T-helper 1 cell treated with Interleukin-12 subunit alpha and Interleukin-12 subunit beta and Interleukin-4 antibody, amounts not matched to agents 30 μg/mL and 1 μg/mL, for 36 hours (primary cell): ENCODE data around the gene CIB2.

Source experiments
- H3K27ac Mint-ChIP-seq: one replicate; pipeline ENCODE4 v1.8.0; 2021; ENCODE audit warnings: mild to moderate bottlenecking, mixed read lengths
- H3K27me3 Mint-ChIP-seq: one replicate; pipeline ENCODE4 v1.8.0; 2021; ENCODE audit warnings: low read depth, mixed read lengths
- H3K36me3 Mint-ChIP-seq: one replicate; pipeline ENCODE4 v1.8.0; 2021; ENCODE audit warnings: low read depth, mixed read lengths
- H3K4me1 Mint-ChIP-seq: one replicate; pipeline ENCODE4 v1.8.0; 2021; ENCODE audit warnings: low read depth, mixed read lengths
- H3K4me3 Mint-ChIP-seq: one replicate; pipeline ENCODE4 v1.8.0; 2021; ENCODE audit warnings: mild to moderate bottlenecking, moderate library complexity, mixed read lengths
- H3K9me3 Mint-ChIP-seq: one replicate; pipeline ENCODE4 v1.8.0; 2021; ENCODE audit warnings: mixed read lengths

The CIB2 gene

GRCh38 chr15:78133801-78134200 lies 2.6 kb upstream of the CIB2 start:
- H3K27me3 Mint-ChIP-seq: no peaks in the 10 kb centered on the region

GRCh38 chr15:78130466-78131294 lies 565 bp downstream of the CIB2 start:
- Mint-ChIP-seq H3K36me3 (peaks cover 3% of the 10 kb centered on the region), H3K4me1 (peaks cover 23% of the 10 kb centered on the region), H3K27me3 (no peaks in the 10 kb centered on the region), H3K27ac (peak overlapping the region; percentile 68), H3K9me3 (no peaks in the 10 kb centered on the region), H3K4me3 (peak overlapping the region; percentile 77)

More at GRCh38 chr15:78133801-78134200, 2.6 kb upstream of the CIB2 start:
- Mint-ChIP-seq H3K36me3 (peaks cover 3% of the 10 kb centered on the region), H3K4me3 (no peak overlapping the region), H3K27ac (peak overlapping the region; percentile 26), H3K4me1 (peaks cover 17% of the 10 kb centered on the region), H3K9me3 (no peaks in the 10 kb centered on the region)

GRCh38 chr15:78129751-78130287 lies 1.4 kb downstream of the CIB2 start:
- Mint-ChIP-seq H3K27ac (peak overlapping the region; percentile 23), H3K27me3 (no peaks in the 10 kb centered on the region), H3K4me1 (peaks cover 23% of the 10 kb centered on the region), H3K9me3 (no peaks in the 10 kb centered on the region), H3K4me3 (peak overlapping the region; percentile 77), H3K36me3 (peaks cover 3% of the 10 kb centered on the region)

GRCh38 chr15:78129077-78129750 lies 2.0 kb downstream of the CIB2 start:
- Mint-ChIP-seq H3K4me1 (peaks cover 23% of the 10 kb centered on the region), H3K4me3 (no peak overlapping the region), H3K27me3 (no peaks in the 10 kb centered on the region), H3K27ac (no peak overlapping the region), H3K9me3 (no peaks in the 10 kb centered on the region), H3K36me3 (peaks cover 3% of the 10 kb centered on the region)

- no peak overlapping the region for H3K4me3 Mint-ChIP-seq
- no peaks in the 10 kb centered on the region for H3K27me3 Mint-ChIP-seq
- H3K4me1 Mint-ChIP-seq: peaks cover 15% of the 10 kb centered on the region
- H3K36me3 Mint-ChIP-seq: peaks cover 1% of the 10 kb centered on the region
- peak overlapping the region; percentile 55 for H3K27ac Mint-ChIP-seq
- H3K9me3 Mint-ChIP-seq: no peaks in the 10 kb centered on the region
These were observed 3.4 kb downstream of the CIB2 start for GRCh38 chr15:78127882-78128281.

GRCh38 chr15:78125267-78125666 lies 6.0 kb downstream of the CIB2 start:
- Mint-ChIP-seq H3K27ac (no peak overlapping the region), H3K4me1 (peaks cover 6% of the 10 kb centered on the region), H3K36me3 (no peaks in the 10 kb centered on the region), H3K27me3 (peaks cover 3% of the 10 kb centered on the region), H3K4me3 (no peak overlapping the region), H3K9me3 (no peaks in the 10 kb centered on the region)

- no peaks in the 10 kb centered on the region for H3K36me3 Mint-ChIP-seq
- no peaks in the 10 kb centered on the region for H3K4me1 Mint-ChIP-seq
These were observed 10.7 kb downstream of the CIB2 start for GRCh38 chr15:78120523-78120922.

GRCh38 chr15:78112551-78112950 lies 18.7 kb downstream of the CIB2 start:
- no peaks in the 10 kb centered on the region for H3K27me3 Mint-ChIP-seq
- H3K27ac Mint-ChIP-seq: no peak overlapping the region
- no peaks in the 10 kb centered on the region for H3K9me3 Mint-ChIP-seq
- H3K36me3 Mint-ChIP-seq: no peaks in the 10 kb centered on the region
- no peak overlapping the region for H3K4me3 Mint-ChIP-seq
- peaks cover 9% of the 10 kb centered on the region for H3K4me1 Mint-ChIP-seq

More at GRCh38 chr15:78120523-78120922, 10.7 kb downstream of the CIB2 start:
- Mint-ChIP-seq H3K4me3 (no peak overlapping the region), H3K9me3 (no peaks in the 10 kb centered on the region), H3K27ac (no peak overlapping the region), H3K27me3 (peaks cover 8% of the 10 kb centered on the region)

- no peak overlapping the region for H3K27ac Mint-ChIP-seq
- no peaks in the 10 kb centered on the region for H3K9me3 Mint-ChIP-seq
- H3K4me3 Mint-ChIP-seq: no peak overlapping the region
- no peaks in the 10 kb centered on the region for H3K27me3 Mint-ChIP-seq
- H3K4me1 Mint-ChIP-seq: peaks cover 13% of the 10 kb centered on the region
- no peaks in the 10 kb centered on the region for H3K36me3 Mint-ChIP-seq
These were observed 19.5 kb downstream of the CIB2 start for GRCh38 chr15:78111788-78112187.

- no peak overlapping the region for H3K4me3 Mint-ChIP-seq
- H3K4me1 Mint-ChIP-seq: peaks cover 21% of the 10 kb centered on the region
- H3K27me3 Mint-ChIP-seq: no peaks in the 10 kb centered on the region
- no peaks in the 10 kb centered on the region for H3K9me3 Mint-ChIP-seq
- no peaks in the 10 kb centered on the region for H3K36me3 Mint-ChIP-seq
- H3K27ac Mint-ChIP-seq: no peak overlapping the region
These were observed 20.2 kb downstream of the CIB2 start for GRCh38 chr15:78110916-78111475.

GRCh38 chr15:78110096-78110495 lies 21.1 kb downstream of the CIB2 start:
- H3K36me3 Mint-ChIP-seq: no peaks in the 10 kb centered on the region
- no peaks in the 10 kb centered on the region for H3K9me3 Mint-ChIP-seq
- H3K27ac Mint-ChIP-seq: no peak overlapping the region
- H3K4me3 Mint-ChIP-seq: no peak overlapping the region
- H3K27me3 Mint-ChIP-seq: no peaks in the 10 kb centered on the region
- H3K4me1 Mint-ChIP-seq: peaks cover 30% of the 10 kb centered on the region

- Mint-ChIP-seq H3K27me3 (no peaks in the 10 kb centered on the region), H3K9me3 (no peaks in the 10 kb centered on the region), H3K4me3 (no peak overlapping the region), H3K4me1 (peaks cover 39% of the 10 kb centered on the region), H3K36me3 (no peaks in the 10 kb centered on the region), H3K27ac (no peak overlapping the region)
These were observed 22.1 kb downstream of the CIB2 start for GRCh38 chr15:78109156-78109555.

- H3K9me3 Mint-ChIP-seq: no peaks in the 10 kb centered on the region
- no peaks in the 10 kb centered on the region for H3K36me3 Mint-ChIP-seq
- H3K4me1 Mint-ChIP-seq: peaks cover 46% of the 10 kb centered on the region
These were observed 22.8 kb downstream of the CIB2 start for GRCh38 chr15:78108300-78109084.

GRCh38 chr15:78107471-78107870 lies 23.8 kb downstream of the CIB2 start:
- no peaks in the 10 kb centered on the region for H3K27me3 Mint-ChIP-seq

More at GRCh38 chr15:78108300-78109084, 22.8 kb downstream of the CIB2 start:
- no peaks in the 10 kb centered on the region for H3K27me3 Mint-ChIP-seq
- H3K27ac Mint-ChIP-seq: no peak overlapping the region
- no peak overlapping the region for H3K4me3 Mint-ChIP-seq

More at GRCh38 chr15:78107471-78107870, 23.8 kb downstream of the CIB2 start:
- Mint-ChIP-seq H3K36me3 (no peaks in the 10 kb centered on the region), H3K4me3 (no peak overlapping the region), H3K27ac (peak overlapping the region; percentile 20), H3K4me1 (peaks cover 52% of the 10 kb centered on the region), H3K9me3 (no peaks in the 10 kb centered on the region)
